IMR-90 (cell line): Measurements from ENCODE around the gene AGO1. TPM values are rescaled to one million over a fixed set of nuclear protein-coding genes. Genes with fewer than 3 reads are reported as not detected.

ENCODE experiments used
- ATAC-seq: fragments of 200-7000 bp; cut with Tn5 transposase; 2 replicates; pipeline ENCODE4 v1.9.1; 2020; ENCODE audit warnings: low read depth, mild to moderate bottlenecking, moderate library complexity
- BruUV-seq: library from RNA; stranded (reverse); fragments of 400-500 nt; replicated peaks from 2 replicates; lab custom pipeline; 2021; lab: Mats Ljungman, UMichigan
- CTCF ChIA-PET: fragments of 300-600 bp; formaldehyde crosslinking; extraction: SDS; loops from one replicate; lab custom pipeline; 2021; ENCODE audit warnings: antibody characterized with exemption; lab: Yijun Ruan, JAX
- POLR2A ChIA-PET: fragments of 300-600 bp; sonication (Branson Sonifier 250); formaldehyde crosslinking; loops from one replicate; lab custom pipeline; 2022; ENCODE audit warnings: antibody characterized with exemption; ENCODE audit not compliant: unreplicated experiment; lab: Charles Lee
- DNase-seq: peaks from one replicate; pipeline ENCODE4 v3.0.0; 2013
- H2AFZ ChIP-seq: replicated peaks from 2 replicates; pipeline ENCODE3; 2013; ENCODE audit warnings: low read length, mild to moderate bottlenecking; ENCODE audit not compliant: poor library complexity
- H2AK5ac ChIP-seq: 2 replicates; pipeline ENCODE4 v1.6.1; 2013; ENCODE audit warnings: low read depth, low read length, inconsistent platforms
- H2AK9ac ChIP-seq: replicated peaks from 2 replicates; pipeline ENCODE3; 2013; ENCODE audit warnings: mild to moderate bottlenecking, low read depth, low read length, moderate library complexity; ENCODE audit not compliant: poor library complexity
- H2BK120ac ChIP-seq: 2 replicates; pipeline ENCODE4 v1.6.1; 2013; ENCODE audit warnings: low read depth, low read length, inconsistent platforms
- H2BK15ac ChIP-seq: 3 replicates; pipeline ENCODE4 v1.6.1; 2013; ENCODE audit warnings: low read depth, low read length, inconsistent platforms
- H2BK20ac ChIP-seq: 2 replicates; pipeline ENCODE4 v1.6.1; 2013; ENCODE audit warnings: low read depth, mild to moderate bottlenecking, inconsistent platforms, low read length, moderate library complexity
- H2BK5ac ChIP-seq: 2 replicates; pipeline ENCODE4 v1.6.1; 2013; ENCODE audit warnings: mild to moderate bottlenecking, low read depth, low read length, inconsistent platforms; ENCODE audit not compliant: poor library complexity, severe bottlenecking
- H3K14ac ChIP-seq: replicated peaks from 2 replicates; pipeline ENCODE4 v1.6.1; 2013; ENCODE audit warnings: low read depth, low read length, inconsistent platforms
- H3K18ac ChIP-seq: 2 replicates; pipeline ENCODE4 v1.6.1; 2013; ENCODE audit warnings: low read depth, low read length, control low read depth
- H3K23ac ChIP-seq: 2 replicates; pipeline ENCODE4 v1.6.1; 2013; ENCODE audit warnings: low read depth, low read length, inconsistent platforms
- H3K27ac ChIP-seq: 2 replicates; pipeline ENCODE4 v1.5.1; 2013; ENCODE audit warnings: mild to moderate bottlenecking, control low read depth, low read length; ENCODE audit not compliant: insufficient read depth
- H3K27me3 ChIP-seq: 2 replicates; pipeline ENCODE4 v1.6.1; 2013; ENCODE audit warnings: low read length; ENCODE audit not compliant: control insufficient read depth, insufficient read depth
- H3K36me3 ChIP-seq: 2 replicates; pipeline ENCODE4 v1.6.1; 2013; ENCODE audit warnings: low read length, mixed read lengths; ENCODE audit not compliant: control insufficient read depth, insufficient read depth
- H3K4ac ChIP-seq: 2 replicates; pipeline ENCODE4 v1.6.1; 2013; ENCODE audit warnings: low read depth, low read length, inconsistent platforms
- H3K4me1 ChIP-seq: 2 replicates; pipeline ENCODE4 v1.6.1; 2013; ENCODE audit warnings: low read length, mixed read lengths; ENCODE audit not compliant: control insufficient read depth, insufficient read depth
- H3K4me2 ChIP-seq: 2 replicates; pipeline ENCODE4 v1.6.1; 2013; ENCODE audit warnings: low read depth, mild to moderate bottlenecking, control low read depth, low read length, moderate library complexity
- H3K4me3 ChIP-seq: 2 replicates; pipeline ENCODE4 v1.5.1; 2013; ENCODE audit warnings: low read depth, mild to moderate bottlenecking, control low read depth, low read length, moderate library complexity; ENCODE audit not compliant: insufficient read depth
- H3K56ac ChIP-seq: 2 replicates; pipeline ENCODE4 v1.6.1; 2013; ENCODE audit warnings: low read length, inconsistent platforms; ENCODE audit not compliant: insufficient read depth; ENCODE audit errors: extremely low read depth
- H3K79me1 ChIP-seq, 2 experiments: 2 replicates each; pipeline ENCODE4 v1.6.1; 2013; ENCODE audit warnings: low read length in 2 of 2, inconsistent platforms in 1 of 2, low read depth in 1 of 2
- H3K9ac ChIP-seq: 2 replicates; pipeline ENCODE4 v1.6.1; 2013; ENCODE audit warnings: low read depth, low read length, control low read depth
- H3K9me1 ChIP-seq: 2 replicates; pipeline ENCODE4 v1.6.1; 2013; ENCODE audit warnings: low read length, inconsistent platforms; ENCODE audit not compliant: insufficient read depth
- H3K9me3 ChIP-seq: 2 replicates; pipeline ENCODE4 v1.6.1; 2013; ENCODE audit warnings: low read length; ENCODE audit not compliant: control insufficient read depth, insufficient read depth
- H4K20me1 ChIP-seq: 2 replicates; pipeline ENCODE4 v1.6.1; 2013; ENCODE audit warnings: low read length, inconsistent platforms; ENCODE audit not compliant: insufficient read depth
- H4K5ac ChIP-seq: 2 replicates; pipeline ENCODE4 v1.6.1; 2013; ENCODE audit warnings: mild to moderate bottlenecking, low read depth, low read length, control low read depth
- H4K8ac ChIP-seq, 2 experiments: 2 replicates each; pipeline ENCODE4 v1.6.1; 2013; ENCODE audit warnings: low read depth in 2 of 2, low read length in 2 of 2, control low read depth in 1 of 2, inconsistent platforms in 1 of 2
- H4K91ac ChIP-seq: 2 replicates; pipeline ENCODE4 v1.6.1; 2013; ENCODE audit warnings: low read depth, low read length, inconsistent platforms; ENCODE audit not compliant: insufficient read depth
- MAFK ChIP-seq: IDR thresholded peaks from 2 replicates; pipeline ENCODE4 v1.6.1; 2012; ENCODE audit warnings: low read depth, low read length, improper control_type of control experiment
- dilution Hi-C: fragments of 300-500 bp; cut with HindIII; formaldehyde crosslinking; loops from one replicate; pipeline ENCODE4 v1.14.3; 2018; ENCODE audit warnings: low sequenced_read_pairs; ENCODE audit not compliant: unreplicated experiment
- in situ Hi-C: fragments of 300-500 bp; cut with MboI; formaldehyde crosslinking; loops from 3 replicates; pipeline ENCODE4 v1.14.3; 2019; ENCODE audit warnings: low sequenced_read_pairs, inconsistent platforms, mixed read lengths
- intact Hi-C: fragments of 100-400 bp; cut with micrococcal nuclease; formaldehyde crosslinking; loops from 2 replicates; pipeline ENCODE4 v1.10.0; 2022
- polyA plus RNA-seq, 3 experiments: library from polyadenylated mRNA; depleted of rRNA; stranded (reverse); fragments of >200 nt; gene quantifications; 2 replicates each; pipeline ENCODE4 v1.2.3, GENCODE V29; 2012; ENCODE audit warnings: low replicate concordance in 1 of 3
- total RNA-seq: library from RNA; depleted of rRNA; stranded (reverse); fragments of >200 nt; gene quantifications from 2 replicates; pipeline ENCODE4 v1.2.3, GENCODE V29; 2012; rRNA removed

AGO1 gene
- total and polyA plus RNA-seq, 2 of the 4 experiments (the other 2 are of a cell fraction): 11.3 to 21.5 TPM

GRCh38 chr1:35980090-35980489, 97.1 kb downstream of the AGO1 start:
- CTCF ChIA-PET: no interaction called here
- intact Hi-C loops (no loop called here), dilution Hi-C loops (no loop called here), in situ Hi-C loops (no loop called here)
- Histone ChIP-seq H3K14ac (no peak overlapping the region), H3K4me2 (no peak overlapping the region), H4K8ac (no peak overlapping the region), H4K91ac (no peak overlapping the region), H2BK20ac (no peak overlapping the region), H2BK120ac (no peak overlapping the region), H2BK15ac (no peak overlapping the region), H4K20me1 (no peaks in the 10 kb centered on the region; the same call in 1 of the 2 replicates), H3K9me1 (no peaks in the 10 kb centered on the region), H3K79me1 (peaks cover 0 to 3% of the 10 kb centered on the region in 2 experiments; a peak in 2 of 4 replicates), H4K5ac (no peak overlapping the region), H2AFZ (no peak overlapping the region), H2BK5ac (no peak overlapping the region), H2AK9ac (no peak overlapping the region), H3K4me1 (no peaks in the 10 kb centered on the region), H3K9ac (no peak overlapping the region), H3K27me3 (no peaks in the 10 kb centered on the region), H3K56ac (no peak overlapping the region), H3K18ac (no peak overlapping the region), H3K4me3 (no peak overlapping the region), H3K23ac (no peak overlapping the region), H3K9me3 (no peaks in the 10 kb centered on the region), H3K36me3 (peaks cover 6% of the 10 kb centered on the region; the same call in 1 of the 2 replicates), H2AK5ac (no peak overlapping the region), H3K4ac (no peak overlapping the region), H3K27ac (no peak overlapping the region)
- POLR2A ChIA-PET: no interaction called here
- no peak for DNase-seq
- no peak for ATAC-seq
- TF ChIP-seq MAFK: no peak
- no TSS peak for BruUV-seq

Other genes with a start within 250 kb of the AGO1 start
- 23.8 and 28.1 TPM in 2 replicates for gene PSMB2, start 241.7 kb upstream of the AGO1 start, total RNA-seq
- 85.2 and 86.2 TPM in 2 replicates for gene PSMB2, start 241.7 kb upstream of the AGO1 start, polyA plus RNA-seq (2012; rRNA removed)
- gene C1orf216, start 164.3 kb upstream of the AGO1 start, total RNA-seq: 16.7 and 20.0 TPM in 2 replicates
- 10.1 and 13.4 TPM in 2 replicates for gene C1orf216, start 164.3 kb upstream of the AGO1 start, polyA plus RNA-seq (2012; rRNA removed)
- 14.3 and 14.4 TPM in 2 replicates for gene CLSPN, start 113.2 kb upstream of the AGO1 start, total RNA-seq
- 4.9 and 6.2 TPM in 2 replicates for gene CLSPN, start 113.2 kb upstream of the AGO1 start, polyA plus RNA-seq (2012; rRNA removed)
- 8.2 and 8.6 TPM in 2 replicates for gene AGO4, start 75.2 kb upstream of the AGO1 start, total RNA-seq
- 4.8 and 9.2 TPM in 2 replicates for gene AGO4, start 75.2 kb upstream of the AGO1 start, polyA plus RNA-seq (2012; rRNA removed)
- 18.1 and 25.6 TPM in 2 replicates for gene AGO3, start 47.9 kb downstream of the AGO1 start, total RNA-seq
- 8.9 and 10.4 TPM in 2 replicates for gene AGO3, start 47.9 kb downstream of the AGO1 start, polyA plus RNA-seq (2012; rRNA removed)
- 0.18 TPM in 1 of 2 replicates, not detected in the other for gene TEKT2, start 200.9 kb downstream of the AGO1 start, total RNA-seq
- 0.14 TPM in 1 of 2 replicates, not detected in the other for gene TEKT2, start 200.9 kb downstream of the AGO1 start, polyA plus RNA-seq (2012; rRNA removed)
- gene ADPRS, start 205.7 kb downstream of the AGO1 start, total RNA-seq: 27.2 and 31.0 TPM in 2 replicates
- 37.1 and 37.2 TPM in 2 replicates for gene ADPRS, start 205.7 kb downstream of the AGO1 start, polyA plus RNA-seq (2012; rRNA removed)
- 0.54 and 0.56 TPM in 2 replicates for gene COL8A2, start 242.0 kb downstream of the AGO1 start, total RNA-seq
- 0.83 and 1.1 TPM in 2 replicates for gene COL8A2, start 242.0 kb downstream of the AGO1 start, polyA plus RNA-seq (2012; rRNA removed)